Upper lobe of left lung (tissue), 4 donors: ENCODE results near the gene GIMD1.

ENCODE experiments used
- POLR2A ChIP-seq, 4 donors: fragments of 450-650 bp; IDR thresholded peaks; one replicate each; pipeline ENCODE4 v1.5.1; 2016 to 2017; ENCODE audit warnings: antibody characterized with exemption in 4 of 4, mild to moderate bottlenecking in 2 of 4
- TF ChIP-seq, protein P1 (sequence below), 6 experiments: fragments of 450-650 bp in 4 of 6; fragments of 200-600 bp in 2 of 6; sonication (generic) in 2 of 6; IDR thresholded peaks; one replicate each; pipeline ENCODE4 v1.5.1; 2016 to 2019; ENCODE audit warnings: antibody characterized with exemption in 6 of 6

DNA sequence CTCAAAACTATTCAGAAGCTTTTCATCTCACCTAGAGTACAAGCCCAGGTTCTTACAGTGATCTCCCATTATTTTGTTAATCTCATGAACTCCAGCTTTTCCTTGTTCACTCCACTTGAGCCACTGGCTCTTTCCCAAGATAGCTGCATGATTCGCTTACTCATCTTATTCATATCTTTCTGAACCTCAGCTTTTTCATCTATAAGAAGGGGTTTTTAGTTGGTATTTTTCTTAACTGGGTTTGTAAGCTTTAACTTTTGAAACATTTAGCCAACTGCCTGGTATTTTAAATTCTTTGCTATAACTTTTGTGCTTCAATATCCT lies 24.0 kb downstream of the GIMD1 start:
- TF ChIP-seq, protein P1, sequence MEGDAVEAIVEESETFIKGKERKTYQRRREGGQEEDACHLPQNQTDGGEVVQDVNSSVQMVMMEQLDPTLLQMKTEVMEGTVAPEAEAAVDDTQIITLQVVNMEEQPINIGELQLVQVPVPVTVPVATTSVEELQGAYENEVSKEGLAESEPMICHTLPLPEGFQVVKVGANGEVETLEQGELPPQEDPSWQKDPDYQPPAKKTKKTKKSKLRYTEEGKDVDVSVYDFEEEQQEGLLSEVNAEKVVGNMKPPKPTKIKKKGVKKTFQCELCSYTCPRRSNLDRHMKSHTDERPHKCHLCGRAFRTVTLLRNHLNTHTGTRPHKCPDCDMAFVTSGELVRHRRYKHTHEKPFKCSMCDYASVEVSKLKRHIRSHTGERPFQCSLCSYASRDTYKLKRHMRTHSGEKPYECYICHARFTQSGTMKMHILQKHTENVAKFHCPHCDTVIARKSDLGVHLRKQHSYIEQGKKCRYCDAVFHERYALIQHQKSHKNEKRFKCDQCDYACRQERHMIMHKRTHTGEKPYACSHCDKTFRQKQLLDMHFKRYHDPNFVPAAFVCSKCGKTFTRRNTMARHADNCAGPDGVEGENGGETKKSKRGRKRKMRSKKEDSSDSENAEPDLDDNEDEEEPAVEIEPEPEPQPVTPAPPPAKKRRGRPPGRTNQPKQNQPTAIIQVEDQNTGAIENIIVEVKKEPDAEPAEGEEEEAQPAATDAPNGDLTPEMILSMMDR (IDR thresholded peaks at IDR 0.05), result no peak
- no peak for TF ChIP-seq POLR2A (IDR thresholded peaks at IDR 0.05)
